Astrocyte (in vitro differentiated cells and primary cell): ENCODE results near the gene OR10Z1. TPM values are rescaled to one million over a fixed set of nuclear protein-coding genes. Genes with fewer than 3 reads are reported as not detected.

Experiments used
- total RNA-seq: library from RNA; stranded (reverse); gene quantifications from 2 replicates; pipeline ENCODE4 v1.2.1, GENCODE V29; 2021

OR10Z1 gene
- total RNA-seq, 1 donor from 2014 or later = not detected

Other genes with a start within 250 kb of the OR10Z1 start
- gene OR10T2, start 205.8 kb upstream of the OR10Z1 start, total RNA-seq = not detected in 2 replicates
- not detected in 2 replicates for gene OR10K2, start 179.0 kb upstream of the OR10Z1 start, total RNA-seq
- not detected in 2 replicates for gene OR10K1, start 143.4 kb upstream of the OR10Z1 start, total RNA-seq
- gene OR10R2, start 133.0 kb upstream of the OR10Z1 start, total RNA-seq = not detected in 2 replicates
- gene OR6Y1, start 50.9 kb upstream of the OR10Z1 start, total RNA-seq = not detected in 2 replicates
- gene OR6P1, start 34.7 kb upstream of the OR10Z1 start, total RNA-seq = not detected in 2 replicates
- gene OR10X1, start 25.4 kb upstream of the OR10Z1 start, total RNA-seq = not detected in 2 replicates
- gene SPTA1, start 81.4 kb downstream of the OR10Z1 start, total RNA-seq = 0.02 and 0.09 TPM in 2 replicates
- not detected in 2 replicates for gene OR6K2, start 95.4 kb downstream of the OR10Z1 start, total RNA-seq
- gene OR6K3, start 115.5 kb downstream of the OR10Z1 start, total RNA-seq = not detected in 2 replicates
- gene OR6K6, start 149.5 kb downstream of the OR10Z1 start, total RNA-seq = not detected in 2 replicates
- not detected in 2 replicates for gene OR6N1, start 166.9 kb downstream of the OR10Z1 start, total RNA-seq
- not detected in 2 replicates for gene OR6N2, start 175.9 kb downstream of the OR10Z1 start, total RNA-seq
- not detected in 2 replicates for gene MNDA, start 226.1 kb downstream of the OR10Z1 start, total RNA-seq